UCSD-AML1 (cell line): Measurements from ENCODE around the gene LHPP.
"Not testable (repeated sequence)": the region's sequence is repeated elsewhere in the genome, so short reads cannot be mapped to it uniquely, and the experiment has no call there.

Experiments
- DNase-seq: peaks from one replicate; lab custom pipeline; 2025; ENCODE audit not compliant: unreplicated experiment; lab: John Stamatoyannopoulos, UW

LHPP gene

GRCh38 chr10:124604214-124605000 lies 142.8 kb downstream of the LHPP start:
- DNase-seq = no peak

DNA sequence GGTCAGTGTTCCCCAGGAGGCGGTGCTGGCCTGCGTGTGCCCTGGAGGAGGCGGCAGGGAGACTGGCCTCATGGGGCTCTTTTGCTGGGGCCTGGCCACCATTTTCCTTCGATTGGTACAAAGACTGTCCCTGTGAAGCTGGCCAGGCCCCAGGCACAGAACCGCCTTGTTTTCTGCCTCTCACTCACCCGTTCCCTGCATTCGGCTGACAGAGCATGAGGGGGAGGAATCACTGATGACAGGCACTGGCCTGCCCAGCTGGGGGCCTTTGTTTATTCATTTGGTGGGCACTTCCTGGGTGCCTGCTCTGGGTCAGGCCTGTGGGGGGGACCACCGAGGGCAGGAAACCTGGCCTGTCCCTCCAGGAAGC lies 143.4 kb downstream of the LHPP start:
- DNase-seq = no peak

GRCh38 chr10:124605481-124605855 lies 143.8 kb downstream of the LHPP start:
- DNase-seq = no peak

- DNase-seq = no peak
These were observed 144.5 kb downstream of the LHPP start for GRCh38 chr10:124605856-124606812.

- DNase-seq = no peak
These were observed 145.2 kb downstream of the LHPP start for GRCh38 chr10:124606822-124607221.

GRCh38 chr10:124607693-124608092 lies 146.1 kb downstream of the LHPP start:
- no peak for DNase-seq

DNA sequence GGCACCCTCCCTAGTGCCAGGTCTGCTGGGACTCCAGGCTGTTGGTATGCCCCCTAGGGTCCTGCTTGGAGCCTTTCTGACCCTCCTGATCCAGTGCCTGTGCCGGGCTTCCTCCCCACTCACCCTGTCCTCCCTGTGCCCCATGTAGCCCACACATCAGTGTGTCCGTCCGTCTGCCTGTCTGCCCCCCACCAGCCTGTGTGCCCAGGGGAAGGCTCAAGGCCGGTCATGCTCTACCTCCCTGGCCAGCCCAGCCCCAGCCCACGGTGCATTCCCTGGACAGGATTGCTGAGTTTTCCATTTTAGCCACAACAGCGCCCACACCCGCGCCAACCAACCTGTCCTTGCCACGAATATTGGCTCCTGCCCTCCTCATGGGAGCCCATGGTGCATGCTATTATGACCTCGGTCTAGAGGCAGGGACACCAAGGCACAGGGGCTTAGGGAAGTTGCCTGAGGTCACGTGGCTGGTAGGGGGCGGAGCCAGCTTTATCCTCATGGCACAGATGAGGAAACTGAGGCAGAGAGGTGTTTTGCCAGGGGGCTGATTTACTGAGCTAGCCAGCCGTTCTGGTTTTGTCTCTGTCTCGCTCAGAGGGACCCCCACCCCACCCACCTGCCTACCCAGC lies 146.6 kb downstream of the LHPP start:
- DNase-seq = no peak

GRCh38 chr10:124609698-124610097 lies 148.1 kb downstream of the LHPP start:
- DNase-seq = no peak

DNA sequence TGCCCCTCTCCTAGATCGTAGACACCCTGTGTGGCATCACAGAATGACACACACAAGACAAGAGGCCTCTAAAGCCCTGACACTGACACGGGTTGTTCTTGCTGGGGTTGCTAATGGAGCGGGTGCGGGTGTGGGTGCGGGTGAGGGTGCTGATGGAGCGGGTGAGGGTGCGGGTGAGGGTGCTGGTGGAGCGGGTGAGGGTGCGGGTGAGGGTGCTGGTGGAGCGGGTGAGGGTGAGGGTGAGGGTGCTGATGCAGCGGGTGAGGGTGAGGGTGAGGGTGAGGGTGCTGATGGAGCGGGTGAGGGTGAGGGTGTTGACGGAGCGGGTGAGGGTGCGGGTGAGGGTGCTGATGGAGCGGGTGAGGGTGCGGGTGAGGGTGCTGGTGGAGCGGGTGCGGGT lies 148.6 kb downstream of the LHPP start:
- not testable (repeated sequence) for DNase-seq

DNA sequence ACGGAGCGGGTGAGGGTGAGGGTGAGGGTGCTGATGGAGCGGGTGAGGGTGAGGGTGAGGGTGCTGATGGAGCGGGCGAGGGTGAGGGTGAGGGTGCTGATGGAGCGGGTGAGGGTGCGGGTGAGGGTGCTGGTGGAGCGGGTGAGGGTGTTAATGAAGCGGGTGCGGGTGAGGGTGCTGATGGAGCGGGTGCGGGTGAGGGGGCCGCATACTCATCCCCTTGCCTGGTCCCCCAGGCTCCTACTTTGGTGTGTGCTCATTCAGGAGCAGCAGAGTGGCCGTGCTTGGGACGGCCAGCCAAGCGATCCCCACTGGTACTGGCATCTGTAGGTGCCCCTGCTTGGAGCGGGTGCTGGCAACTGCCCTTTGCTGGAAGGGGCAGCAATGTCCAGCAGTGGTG lies 149.2 kb downstream of the LHPP start:
- DNase-seq = not testable (repeated sequence)

DNA sequence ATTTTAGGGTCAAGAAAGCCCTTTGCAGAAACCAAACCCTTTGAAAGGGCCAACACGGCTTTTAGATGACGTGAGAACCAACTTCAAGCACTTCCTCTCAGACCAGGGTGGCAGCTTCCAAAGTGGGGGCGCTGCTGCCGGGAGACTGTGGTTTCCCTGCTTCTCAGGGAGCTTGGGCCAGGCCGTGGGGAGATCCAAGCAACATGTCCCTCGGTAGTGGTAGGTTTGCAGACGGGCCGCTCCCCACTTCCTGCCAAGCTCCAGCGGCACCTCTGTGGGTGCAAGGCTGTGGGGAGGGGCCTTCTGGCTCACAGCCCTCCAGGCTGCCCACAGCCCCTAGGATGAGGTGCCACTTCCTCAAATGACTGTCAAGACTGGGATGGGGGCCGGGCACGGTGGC lies 150.1 kb downstream of the LHPP start:
- DNase-seq = peak; percentile 86

GRCh38 chr10:124612611-124613498 lies 151.2 kb downstream of the LHPP start:
- DNase-seq = peak; percentile 32

GRCh38 chr10:124614003-124614659 lies 152.5 kb downstream of the LHPP start:
- no peak for DNase-seq

DNA sequence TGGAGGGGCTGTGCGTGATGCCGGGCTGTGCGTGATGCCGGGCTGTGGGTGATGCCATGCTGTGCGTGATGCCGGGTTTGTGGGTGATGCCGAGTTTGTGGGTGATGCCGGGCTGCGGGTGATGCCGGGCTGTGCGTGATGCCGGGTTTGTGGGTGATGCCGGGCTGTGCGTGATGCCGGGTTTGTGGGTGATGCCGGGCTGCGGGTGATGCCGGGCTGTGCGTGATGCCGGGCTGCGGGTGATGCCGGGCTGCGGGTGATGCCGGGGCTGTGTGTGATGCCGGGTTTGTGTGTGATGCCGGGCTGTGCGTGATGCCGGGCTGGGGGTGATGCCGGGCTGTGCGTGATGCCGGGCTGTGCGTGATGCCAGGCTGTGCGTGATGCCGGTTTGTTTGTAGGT lies 153.6 kb downstream of the LHPP start:
- no peak for DNase-seq

- no peak for DNase-seq
These were observed 154.6 kb downstream of the LHPP start for GRCh38 chr10:124616040-124616835.

DNA sequence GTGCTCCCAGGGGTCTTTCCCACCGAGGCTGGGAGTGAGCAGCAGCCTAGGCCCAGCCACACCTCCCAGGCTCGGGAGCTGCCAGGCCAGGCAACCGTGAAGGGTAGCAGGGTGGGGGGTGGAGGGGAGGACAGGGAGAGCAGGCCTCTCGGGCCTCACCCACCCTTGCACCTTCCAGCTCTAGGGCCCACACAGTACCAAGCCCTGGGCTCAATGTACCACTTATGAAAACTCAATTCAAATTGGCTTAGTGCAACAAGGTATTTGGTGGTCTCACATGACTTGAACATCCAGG lies 155.2 kb downstream of the LHPP start:
- DNase-seq = no peak

- no peak for DNase-seq
These were observed 156.9 kb downstream of the LHPP start for GRCh38 chr10:124618470-124619073.

GRCh38 chr10:124619195-124619594 lies 157.6 kb downstream of the LHPP start:
- peak; percentile 53 for DNase-seq
